Breast epithelium (tissue), 4 donors: ENCODE results near the gene RMND5A. TPM values are rescaled to one million over a fixed set of nuclear protein-coding genes. Genes with fewer than 3 reads are reported as not detected.
"Not testable (repeated sequence)": the region's sequence is repeated elsewhere in the genome, so short reads cannot be mapped to it uniquely, and the experiment has no call there.

ENCODE experiments used
- DNase-seq, 2 donors: peaks; one replicate each; pipeline ENCODE4 v3.0.0-alpha.2; 2019; ENCODE audit warnings: low spot score in 2 of 2
- H3K27ac ChIP-seq, 2 donors: fragments of 200-600 bp; sonication (generic) in 1 of 2; one replicate each; pipeline ENCODE4 v1.5.1; 2016 to 2019; ENCODE audit warnings: mild to moderate bottlenecking in 1 of 2
- H3K27me3 ChIP-seq, 2 donors: fragments of 200-600 bp; sonication (generic) in 1 of 2; one replicate each; pipeline versions ENCODE4 v1.5.1 to v1.6.0; 2017 to 2019; ENCODE audit warnings: control low read depth in 1 of 2, mild to moderate bottlenecking in 1 of 2
- H3K36me3 ChIP-seq: fragments of 200-600 bp; one replicate; pipeline ENCODE4 v1.5.1; 2019
- H3K4me1 ChIP-seq, 2 donors: fragments of 200-600 bp; sonication (generic); one replicate each; pipeline ENCODE4 v1.5.1; 2016 to 2019; ENCODE audit warnings: control low read depth in 1 of 2
- H3K4me3 ChIP-seq, 3 donors: fragments of 200-600 bp; sonication (generic); 1 replicate in 2 of 3; 2 replicates in 1 of 3; pipeline ENCODE4 v1.5.1; 2016 to 2019; ENCODE audit warnings: mild to moderate bottlenecking in 3 of 3, moderate library complexity in 2 of 3
- H3K9me3 ChIP-seq, 2 donors: fragments of 200-600 bp; sonication (generic) in 1 of 2; one replicate each; pipeline ENCODE4 v1.5.1; 2016 to 2019; ENCODE audit warnings: control low read depth in 1 of 2
- POLR2A ChIP-seq: fragments of 450-650 bp; IDR thresholded peaks from one replicate; pipeline ENCODE4 v1.6.1; 2016; ENCODE audit warnings: antibody characterized with exemption, mild to moderate bottlenecking, moderate library complexity
- POLR2AphosphoS5 ChIP-seq, 3 donors: sonication (generic); formaldehyde crosslinking; IDR thresholded peaks; one replicate each; pipeline ENCODE4 v1.6.1; 2017; ENCODE audit warnings: antibody characterized with exemption in 3 of 3
- intact Hi-C: fragments of 100-400 bp; cut with DNase I; formaldehyde crosslinking; loops from one replicate; pipeline ENCODE4 v1.15.1; 2023; ENCODE audit warnings: low total_unique reads
- total RNA-seq, 3 donors: library from RNA; depleted of rRNA; stranded (reverse); fragments of >200 nt; gene quantifications; one replicate each; pipeline ENCODE4 v1.1.0, GENCODE V29; 2016
- TF ChIP-seq, protein P1 (sequence below), 3 donors: fragments of 450-650 bp; IDR thresholded peaks; one replicate each; pipeline ENCODE4 v1.5.1; 2016 to 2017; ENCODE audit warnings: antibody characterized with exemption in 3 of 3, mild to moderate bottlenecking in 3 of 3, moderate library complexity in 3 of 3

Gene RMND5A
- total RNA-seq, 3 donors from 2014 or later, result 41.6 to 61.6 (median 44.3) TPM

DNA sequence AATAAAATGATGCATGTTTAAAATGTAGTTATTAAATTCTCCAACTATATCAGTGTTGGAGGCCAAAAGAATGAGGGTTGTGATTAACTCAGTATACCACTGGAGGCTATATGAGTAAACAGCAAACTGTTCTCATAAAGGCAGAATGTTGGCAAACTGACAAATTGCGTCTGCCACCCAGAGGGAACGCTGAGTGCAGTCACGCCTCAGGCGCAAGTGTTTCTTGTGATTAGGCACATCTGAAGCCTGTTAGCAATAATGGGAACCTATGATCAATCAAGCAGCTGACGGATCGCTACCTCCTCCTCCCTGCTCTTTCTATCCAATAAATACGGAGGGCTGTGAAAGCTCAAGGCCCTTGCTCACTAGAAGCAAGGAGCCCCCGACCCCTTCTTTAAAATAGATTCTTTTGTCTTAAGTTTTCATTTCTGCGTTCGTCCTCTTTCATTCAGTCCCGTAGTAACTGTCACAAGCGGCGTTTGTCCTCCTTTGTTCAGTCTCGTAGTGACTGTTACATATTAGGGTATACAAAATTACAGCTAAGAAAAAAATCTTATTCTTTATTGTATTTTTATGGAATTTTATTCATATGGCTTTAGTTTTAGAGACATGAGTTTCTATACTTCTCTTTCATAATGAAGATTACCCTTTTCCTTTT is 16.3 kb upstream of the RMND5A start:
- TF ChIP-seq POLR2AphosphoS5 (IDR thresholded peaks at IDR 0.05) (no peak), POLR2A (no peak)
- TF ChIP-seq, protein P1, sequence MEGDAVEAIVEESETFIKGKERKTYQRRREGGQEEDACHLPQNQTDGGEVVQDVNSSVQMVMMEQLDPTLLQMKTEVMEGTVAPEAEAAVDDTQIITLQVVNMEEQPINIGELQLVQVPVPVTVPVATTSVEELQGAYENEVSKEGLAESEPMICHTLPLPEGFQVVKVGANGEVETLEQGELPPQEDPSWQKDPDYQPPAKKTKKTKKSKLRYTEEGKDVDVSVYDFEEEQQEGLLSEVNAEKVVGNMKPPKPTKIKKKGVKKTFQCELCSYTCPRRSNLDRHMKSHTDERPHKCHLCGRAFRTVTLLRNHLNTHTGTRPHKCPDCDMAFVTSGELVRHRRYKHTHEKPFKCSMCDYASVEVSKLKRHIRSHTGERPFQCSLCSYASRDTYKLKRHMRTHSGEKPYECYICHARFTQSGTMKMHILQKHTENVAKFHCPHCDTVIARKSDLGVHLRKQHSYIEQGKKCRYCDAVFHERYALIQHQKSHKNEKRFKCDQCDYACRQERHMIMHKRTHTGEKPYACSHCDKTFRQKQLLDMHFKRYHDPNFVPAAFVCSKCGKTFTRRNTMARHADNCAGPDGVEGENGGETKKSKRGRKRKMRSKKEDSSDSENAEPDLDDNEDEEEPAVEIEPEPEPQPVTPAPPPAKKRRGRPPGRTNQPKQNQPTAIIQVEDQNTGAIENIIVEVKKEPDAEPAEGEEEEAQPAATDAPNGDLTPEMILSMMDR (IDR thresholded peaks at IDR 0.05), result no peak
- Histone ChIP-seq H3K27ac (no peak overlapping the region), H3K27me3 (no peaks in the 10 kb centered on the region), H3K4me1 (no peaks in the 10 kb centered on the region), H3K9me3 (no peaks in the 10 kb centered on the region), H3K36me3 (no peaks in the 10 kb centered on the region), H3K4me3 (no peak overlapping the region)
- no peak for DNase-seq
- intact Hi-C loops, result no loop called here

DNA sequence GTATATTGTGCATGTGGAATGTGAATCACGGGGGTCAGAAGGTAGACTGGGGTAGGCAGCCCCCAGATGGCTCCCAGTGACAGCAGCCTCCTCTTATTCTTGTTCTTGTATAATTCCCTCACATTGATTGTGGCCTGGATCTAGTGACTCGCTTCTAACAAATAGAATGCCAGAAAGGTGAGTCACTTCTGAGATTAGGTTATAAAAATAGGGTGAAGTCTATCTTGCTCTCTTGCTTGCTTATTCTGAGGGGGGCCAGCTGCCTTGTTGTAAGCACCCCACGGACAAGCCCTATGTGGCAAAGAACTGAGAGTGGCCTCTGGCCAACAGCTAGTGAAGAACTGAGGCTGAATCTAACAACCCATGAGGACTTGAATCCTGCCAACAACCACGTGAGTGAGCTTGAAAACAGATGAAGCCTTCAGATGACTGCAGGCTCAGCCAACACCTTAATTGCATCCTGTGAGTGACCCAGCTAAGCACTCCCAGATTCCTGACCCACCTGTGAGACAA is 15.6 kb upstream of the RMND5A start:
- no peaks in the 10 kb centered on the region for H3K9me3 ChIP-seq
- no peak for DNase-seq
- TF ChIP-seq POLR2AphosphoS5 (IDR thresholded peaks at IDR 0.05) (no peak), POLR2A (no peak)
- TF ChIP-seq, protein P1 (IDR thresholded peaks at IDR 0.05), result no peak
- intact Hi-C loops, result no loop called here
- no peaks in the 10 kb centered on the region for H3K4me1 ChIP-seq
- no peak overlapping the region for H3K27ac ChIP-seq
- H3K27me3 ChIP-seq, result no peaks in the 10 kb centered on the region
- H3K36me3 ChIP-seq, result no peaks in the 10 kb centered on the region
- H3K4me3 ChIP-seq, result no peak overlapping the region

DNA sequence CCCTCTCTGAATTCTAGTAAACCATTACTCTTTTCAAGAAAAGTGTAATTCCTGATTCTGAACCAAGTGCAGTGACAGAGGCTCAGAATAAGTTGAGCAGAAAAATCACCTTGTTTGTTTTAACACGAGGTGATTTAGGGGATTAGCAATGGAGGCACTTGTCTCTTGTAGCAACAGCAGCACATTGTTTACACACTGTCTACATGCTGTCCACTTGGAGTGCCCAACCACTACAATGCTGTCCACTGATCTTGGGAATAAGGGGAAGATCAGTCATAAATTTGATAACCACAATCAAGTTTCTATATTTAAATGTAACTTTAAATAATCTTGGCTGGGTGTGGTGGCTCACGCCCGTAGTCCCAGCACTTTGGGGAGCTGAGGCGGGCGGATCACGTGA is 13.9 kb upstream of the RMND5A start:
- Histone ChIP-seq H3K4me1 (no peaks in the 10 kb centered on the region), H3K27me3 (no peaks in the 10 kb centered on the region), H3K36me3 (no peaks in the 10 kb centered on the region), H3K9me3 (no peaks in the 10 kb centered on the region), H3K4me3 (no peak overlapping the region), H3K27ac (no peak overlapping the region)
- DNase-seq, result no peak
- TF ChIP-seq POLR2A, result no peak
- TF ChIP-seq, protein P1 (IDR thresholded peaks at IDR 0.05), result no peak
- no peak for TF ChIP-seq POLR2AphosphoS5 (IDR thresholded peaks at IDR 0.05)
- intact Hi-C loops, result no loop called here

DNA sequence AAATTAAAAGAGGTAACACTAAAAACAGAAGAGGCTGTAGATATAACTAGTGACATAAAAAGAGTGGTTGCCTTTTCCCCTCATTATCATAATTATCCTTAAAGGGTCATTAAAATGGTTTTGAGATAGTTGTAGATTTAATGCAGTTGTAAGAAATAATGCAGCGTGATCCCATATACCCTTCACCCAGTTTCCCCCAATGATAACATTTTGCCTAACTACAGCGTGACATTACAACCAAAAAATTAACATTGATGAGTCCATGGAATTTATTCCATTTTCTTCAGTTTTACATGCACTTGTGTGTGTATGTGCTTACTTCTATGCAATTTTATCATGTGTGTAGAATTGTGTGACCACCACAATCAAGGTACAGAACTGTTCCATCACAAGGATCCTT is 13.2 kb upstream of the RMND5A start:
- DNase-seq, result no peak
- Histone ChIP-seq H3K4me1 (no peaks in the 10 kb centered on the region), H3K27ac (no peak overlapping the region), H3K36me3 (no peaks in the 10 kb centered on the region), H3K27me3 (no peaks in the 10 kb centered on the region), H3K4me3 (no peak overlapping the region), H3K9me3 (no peaks in the 10 kb centered on the region)
- TF ChIP-seq, protein P1 (IDR thresholded peaks at IDR 0.05), result no peak
- TF ChIP-seq POLR2A, result no peak
- TF ChIP-seq POLR2AphosphoS5 (IDR thresholded peaks at IDR 0.05), result no peak
- intact Hi-C loops, result no loop called here

GRCh38 chr2:86708126-86708525 is 12.0 kb upstream of the RMND5A start:
- H3K27me3 ChIP-seq, H3K27ac ChIP-seq, H3K4me1 ChIP-seq, H3K9me3 ChIP-seq, intact Hi-C loops, DNase-seq, H3K4me3 ChIP-seq, H3K36me3 ChIP-seq: not testable (repeated sequence)

DNA sequence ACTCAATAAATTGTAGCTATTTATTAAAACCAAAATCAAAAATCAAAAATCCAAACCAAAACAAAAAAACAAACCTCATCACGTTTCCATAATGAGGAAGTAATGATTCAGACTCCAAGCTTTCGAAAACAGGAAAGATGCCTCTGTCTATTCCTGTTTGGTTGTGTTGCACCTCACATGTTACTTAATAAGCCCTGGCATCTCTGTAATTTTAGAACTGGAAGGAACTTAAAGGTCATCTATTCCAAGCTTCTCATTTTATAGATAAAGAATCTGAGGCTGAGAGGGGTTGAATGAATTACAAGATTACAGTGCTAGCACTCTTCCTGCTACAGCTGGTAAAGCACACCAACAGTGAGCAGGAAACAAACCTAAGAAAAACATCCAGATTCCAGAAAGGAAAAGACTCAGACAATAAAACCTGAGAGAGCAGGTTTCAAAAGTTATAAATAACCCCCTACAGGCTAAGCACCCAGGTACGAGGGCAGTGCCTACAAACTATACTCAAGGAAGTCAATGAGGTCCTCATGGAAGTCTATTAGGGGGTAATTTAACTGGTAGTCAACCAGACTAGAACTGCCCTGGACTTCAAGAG is 5.4 kb upstream of the RMND5A start:
- intact Hi-C loops, H3K36me3 ChIP-seq, DNase-seq, H3K9me3 ChIP-seq, H3K27me3 ChIP-seq, H3K4me1 ChIP-seq, H3K4me3 ChIP-seq: not testable (repeated sequence)
- H3K27ac ChIP-seq, result peak overlapping the region; percentile 36 to 44

- peak overlapping the region; percentile 89 to 95 for H3K27ac ChIP-seq
- DNase-seq, H3K9me3 ChIP-seq, H3K4me1 ChIP-seq, H3K27me3 ChIP-seq, H3K36me3 ChIP-seq, intact Hi-C loops: not testable (repeated sequence)
- H3K4me3 ChIP-seq, result peak overlapping the region; percentile 52 to 89 (median 64)
Measured at GRCh38 chr2:86719263-86719636, 841 bp upstream of the RMND5A start.

- H3K27me3 ChIP-seq, H3K36me3 ChIP-seq, intact Hi-C loops, H3K9me3 ChIP-seq, H3K4me1 ChIP-seq: not testable (repeated sequence)
- Histone ChIP-seq H3K4me3 (peak overlapping the region; percentile 52 to 89 (median 64)), H3K27ac (peak overlapping the region; percentile 89 to 95)
- peak in 1 of 2 donors; percentile 32 for DNase-seq
Measured at GRCh38 chr2:86720540-86721320, 639 bp downstream of the RMND5A start.
